OCI-LY7 (cell line): ENCODE results near the gene BRINP2. TPM values are rescaled to one million over a fixed set of nuclear protein-coding genes. Genes with fewer than 3 reads are reported as not detected.

Experiments used
- BruUV-seq: library from RNA; stranded (reverse); fragments of 400-500 nt; replicated peaks from 2 replicates; lab custom pipeline; 2021; lab: Mats Ljungman, UMichigan
- CTCF ChIA-PET: fragments of 300-600 bp; sonication (Branson Sonifier 250); formaldehyde crosslinking; loops from one replicate; lab custom pipeline; 2022; ENCODE audit warnings: antibody characterized with exemption; ENCODE audit not compliant: unreplicated experiment; lab: Charles Lee
- POLR2A ChIA-PET: fragments of 300-600 bp; sonication (Branson Sonifier 250); formaldehyde crosslinking; loops from one replicate; lab custom pipeline; 2022; ENCODE audit warnings: antibody characterized with exemption; lab: Charles Lee
- DNase-seq: peaks from one replicate; pipeline ENCODE4 v3.0.0-alpha.2; 2015; ENCODE audit warnings: low spot score
- H2AFZ ChIP-seq: fragments of 200-600 bp; sonication (generic), shearing (Covaris generic); 2 replicates; pipeline ENCODE4 v1.6.1; 2014; ENCODE audit warnings: mild to moderate bottlenecking, antibody characterized with exemption, low read length, moderate library complexity
- H3K27ac ChIP-seq: fragments of 200-600 bp; sonication (generic); 2 replicates; pipeline ENCODE4 v1.5.1; 2014; ENCODE audit warnings: mixed run types, low read depth, mild to moderate bottlenecking, moderate library complexity, low read length, inconsistent platforms; ENCODE audit not compliant: poor library complexity, severe bottlenecking
- H3K36me3 ChIP-seq: fragments of 200-600 bp; sonication (generic); 2 replicates; pipeline ENCODE4 v1.6.1; 2014; ENCODE audit warnings: mild to moderate bottlenecking, antibody characterized with exemption, low read length, moderate library complexity, mixed read lengths; ENCODE audit not compliant: insufficient read depth
- H3K4me1 ChIP-seq: fragments of 200-600 bp; sonication (generic); 2 replicates; pipeline ENCODE4 v1.5.1; 2014; ENCODE audit warnings: mild to moderate bottlenecking, low read length; ENCODE audit not compliant: insufficient read depth, poor library complexity, severe bottlenecking
- H3K4me2 ChIP-seq: fragments of 200-600 bp; sonication (generic); 2 replicates; pipeline ENCODE4 v1.6.1; 2014; ENCODE audit warnings: mild to moderate bottlenecking, low read length
- H3K4me3 ChIP-seq: fragments of 200-600 bp; sonication (generic); 2 replicates; pipeline ENCODE4 v1.5.1; 2014; ENCODE audit warnings: mild to moderate bottlenecking, low read depth, low read length; ENCODE audit not compliant: poor library complexity, severe bottlenecking
- H3K79me2 ChIP-seq: fragments of 200-600 bp; sonication (generic); 2 replicates; pipeline ENCODE4 v1.6.1; 2016; ENCODE audit warnings: low read depth, mild to moderate bottlenecking, low read length, moderate library complexity, mixed read lengths; ENCODE audit not compliant: insufficient read depth
- H3K9me2 ChIP-seq: fragments of 200-600 bp; sonication (generic); 2 replicates; pipeline ENCODE4 v1.6.1; 2016; ENCODE audit warnings: mild to moderate bottlenecking, low read length, mixed read lengths; ENCODE audit not compliant: insufficient read depth
- H3K9me3 ChIP-seq: fragments of 200-600 bp; sonication (generic); 2 replicates; pipeline ENCODE4 v1.6.1; 2014; ENCODE audit warnings: mild to moderate bottlenecking, mixed run types, low read length, mixed read lengths
- H4K20me1 ChIP-seq: fragments of 200-600 bp; sonication (generic); 2 replicates; pipeline ENCODE4 v1.6.1; 2014; ENCODE audit warnings: mild to moderate bottlenecking, antibody characterized with exemption, low read length, moderate library complexity, mixed read lengths; ENCODE audit not compliant: insufficient read depth
- CTCF ChIP-seq: fragments of 200-600 bp; sonication (generic); conservative IDR thresholded peaks from 2 replicates; pipeline ENCODE4 v1.5.1; 2014; ENCODE audit warnings: mild to moderate bottlenecking, antibody characterized with exemption, low read length, moderate library complexity, mixed read lengths
- EZH2phosphoT487 ChIP-seq: fragments of 200-600 bp; sonication (generic); IDR thresholded peaks from 2 replicates; pipeline ENCODE4 v1.6.1; 2018; ENCODE audit warnings: low read depth, borderline replicate concordance, mild to moderate bottlenecking, mixed run types, antibody characterized with exemption, low read length, moderate library complexity, mixed read lengths
- intact Hi-C: fragments of 100-400 bp; cut with micrococcal nuclease; formaldehyde crosslinking; loops from one replicate; pipeline ENCODE4 v1.10.0; 2022; ENCODE audit not compliant: unreplicated experiment
- total RNA-seq, 2 experiments: library from RNA; depleted of rRNA in 1 of 2; stranded (reverse); fragments of >200 nt in 1 of 2; shearing (Covaris generic) in 1 of 2; gene quantifications; 2 replicates each; pipeline ENCODE4 v1.2.3, GENCODE V29; 2014 to 2022

The BRINP2 gene
- total RNA-seq, 2 experiments from 2014 or later: not detected

DNA sequence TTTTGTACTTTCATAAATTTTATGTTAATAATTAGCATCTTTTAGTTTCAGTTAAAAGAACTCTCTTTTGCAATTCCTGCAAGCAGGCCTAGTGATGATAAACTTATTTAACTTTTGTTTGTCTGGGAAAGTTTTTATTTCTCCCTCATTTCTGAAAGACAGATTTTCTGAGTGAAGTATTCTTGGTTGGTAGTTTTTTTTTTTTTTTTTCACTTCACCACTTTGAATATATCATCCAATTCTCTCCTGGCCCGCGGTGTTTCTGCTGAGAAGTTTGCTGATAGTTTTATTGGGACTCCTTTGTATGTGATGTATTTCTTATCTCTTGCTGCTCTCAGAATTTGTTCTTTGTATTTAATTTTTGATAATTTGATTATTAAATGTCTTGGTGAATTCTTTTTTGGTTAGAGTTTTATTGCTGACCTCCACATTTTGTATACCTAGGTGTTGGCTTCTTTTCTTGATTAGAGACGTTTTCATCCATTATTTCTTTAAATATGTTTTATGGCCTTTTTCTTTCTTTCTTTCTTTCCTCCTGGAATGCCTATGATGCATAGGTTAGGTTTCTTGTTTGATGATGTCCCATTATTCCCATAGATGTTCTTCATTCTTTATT, 45.9 kb downstream of the BRINP2 start:
- POLR2A ChIA-PET: no interaction called here
- intact Hi-C loops: no loop called here

GRCh38 chr1:177219554-177220458, 49.0 kb downstream of the BRINP2 start:
- POLR2A ChIA-PET: no interaction called here
- CTCF ChIA-PET: no interaction called here
- Histone ChIP-seq H4K20me1 (no peaks in the 10 kb centered on the region), H3K9me2 (no peaks in the 10 kb centered on the region), H3K27ac (no peak overlapping the region), H3K4me1 (no peaks in the 10 kb centered on the region), H3K4me3 (no peak overlapping the region), H3K9me3 (no peaks in the 10 kb centered on the region), H2AFZ (no peak overlapping the region), H3K79me2 (no peaks in the 10 kb centered on the region), H3K36me3 (no peaks in the 10 kb centered on the region), H3K4me2 (no peak overlapping the region)
- BruUV-seq: no TSS peak
- intact Hi-C loops: no loop called here
- TF ChIP-seq CTCF: no peak
- no peak for TF ChIP-seq EZH2phosphoT487
- no peak for DNase-seq

More for the DNA sequence above, 45.9 kb downstream of the BRINP2 start:
- Histone ChIP-seq H3K9me2 (no peaks in the 10 kb centered on the region), H3K36me3 (no peaks in the 10 kb centered on the region), H3K4me2 (no peak overlapping the region), H3K27ac (no peak overlapping the region), H3K9me3 (no peaks in the 10 kb centered on the region), H3K79me2 (no peaks in the 10 kb centered on the region), H4K20me1 (no peaks in the 10 kb centered on the region), H3K4me1 (no peaks in the 10 kb centered on the region), H2AFZ (no peak overlapping the region), H3K4me3 (no peak overlapping the region)
- no TSS peak for BruUV-seq
- DNase-seq: no peak
- CTCF ChIA-PET: no interaction called here
- TF ChIP-seq EZH2phosphoT487 (no peak), CTCF (no peak)

GRCh38 chr1:177223359-177223758, 52.6 kb downstream of the BRINP2 start:
- POLR2A ChIA-PET: no interaction called here
- BruUV-seq: no TSS peak
- no peak for TF ChIP-seq CTCF
- TF ChIP-seq EZH2phosphoT487: no peak
- intact Hi-C loops: no loop called here
- CTCF ChIA-PET: no interaction called here
- Histone ChIP-seq H3K9me2 (no peaks in the 10 kb centered on the region), H3K36me3 (no peaks in the 10 kb centered on the region), H3K9me3 (no peaks in the 10 kb centered on the region), H3K4me3 (no peak overlapping the region), H2AFZ (no peak overlapping the region), H3K79me2 (no peaks in the 10 kb centered on the region), H4K20me1 (no peaks in the 10 kb centered on the region), H3K4me2 (no peak overlapping the region), H3K27ac (no peak overlapping the region), H3K4me1 (no peaks in the 10 kb centered on the region)
- no peak for DNase-seq
